ENCODE results near the gene SMG6.

- TF ChIP-seq CTCF (IDR thresholded peaks at IDR 0.05; ENCODE audit: low read length) (no peak), EZH2 (IDR thresholded peaks at IDR 0.05; ENCODE audit: borderline replicate concordance, low read length) (no peak)
Measured at GRCh38 chr17:2128011-2128410, 175.6 kb downstream of the SMG6 start.

Measured in OCI-LY1 (cell line).